ENCODE measurements around the gene DNAAF3.

DNAAF3 gene

GRCh38 chr19:55133639-55134444, 32.6 kb downstream of the DNAAF3 start:
- H3K4me2 ChIP-seq (ENCODE audit: low read length) = no peak overlapping the region
- H3K9me3 ChIP-seq (ENCODE audit: control insufficient read depth, low read length) = no peaks in the 10 kb centered on the region
- no peaks in the 10 kb centered on the region for H3K79me2 ChIP-seq
- H3K4me3 ChIP-seq (ENCODE audit: low read depth, low read length) = no peak overlapping the region
- H3K9ac ChIP-seq = no peak overlapping the region
- no peak for TF ChIP-seq CTCF (IDR thresholded peaks at IDR 0.05)
- no peaks in the 10 kb centered on the region for H3K27me3 ChIP-seq (ENCODE audit: control insufficient read depth, insufficient read depth, low read length)
- H3K36me3 ChIP-seq (ENCODE audit: control insufficient read depth, insufficient read depth, low read length) = no peaks in the 10 kb centered on the region
- H2AFZ ChIP-seq = peak overlapping the region; percentile 58
- no peak overlapping the region for H3K27ac ChIP-seq
- H3K4me1 ChIP-seq = no peaks in the 10 kb centered on the region

DNA sequence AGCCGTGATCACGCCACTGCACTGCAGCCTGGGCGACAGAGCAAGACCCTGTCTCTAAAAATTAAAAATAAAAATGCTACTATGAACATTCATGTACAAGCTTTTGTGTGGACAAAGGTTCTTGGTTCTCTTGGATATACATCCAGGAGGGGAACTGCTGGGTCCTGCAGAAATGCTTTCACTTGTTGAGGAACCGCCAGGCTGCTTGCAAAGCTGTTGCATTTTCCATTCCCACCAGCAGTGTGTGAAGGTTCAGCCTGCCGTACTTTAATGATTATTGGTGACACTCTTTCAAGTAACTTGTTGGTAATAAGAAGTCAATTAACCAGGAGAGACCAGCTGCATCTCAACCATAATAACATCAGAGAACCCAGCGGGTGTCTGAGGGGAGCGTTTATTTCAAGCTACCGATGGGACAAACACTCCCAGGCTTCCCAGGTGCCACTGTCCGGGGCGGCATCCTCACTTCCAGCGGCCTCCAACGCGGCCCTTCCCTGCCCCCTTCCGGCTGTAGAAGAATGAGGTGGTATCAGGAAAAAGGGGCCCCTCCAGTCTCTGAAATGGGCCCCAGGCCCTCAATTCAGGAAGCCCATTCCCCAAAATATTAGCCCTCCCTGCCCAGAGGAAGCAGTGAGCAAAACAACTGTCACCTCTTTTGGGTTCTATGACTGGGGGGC, 33.8 kb downstream of the DNAAF3 start:
- Histone ChIP-seq H3K79me2 (no peaks in the 10 kb centered on the region), H3K4me2 (ENCODE audit: low read length) (no peak overlapping the region), H3K4me1 (no peaks in the 10 kb centered on the region), H3K9me3 (ENCODE audit: control insufficient read depth, low read length) (no peaks in the 10 kb centered on the region), H2AFZ (no peak overlapping the region), H3K36me3 (ENCODE audit: control insufficient read depth, insufficient read depth, low read length) (no peaks in the 10 kb centered on the region), H3K27ac (no peak overlapping the region), H3K9ac (no peak overlapping the region), H3K4me3 (ENCODE audit: low read depth, low read length) (no peak overlapping the region), H3K27me3 (ENCODE audit: control insufficient read depth, insufficient read depth, low read length) (no peaks in the 10 kb centered on the region)
- peak; percentile 13 for TF ChIP-seq CTCF (IDR thresholded peaks at IDR 0.05)

GRCh38 chr19:55131421-55131820, 35.0 kb downstream of the DNAAF3 start:
- no peak for TF ChIP-seq CTCF (IDR thresholded peaks at IDR 0.05)
- Histone ChIP-seq H3K36me3 (ENCODE audit: control insufficient read depth, insufficient read depth, low read length) (no peaks in the 10 kb centered on the region), H3K79me2 (no peaks in the 10 kb centered on the region), H3K27me3 (ENCODE audit: control insufficient read depth, insufficient read depth, low read length) (no peaks in the 10 kb centered on the region), H3K4me1 (no peaks in the 10 kb centered on the region), H3K9ac (no peak overlapping the region), H3K9me3 (ENCODE audit: control insufficient read depth, low read length) (no peaks in the 10 kb centered on the region), H3K4me2 (ENCODE audit: low read length) (no peak overlapping the region), H3K27ac (no peak overlapping the region), H3K4me3 (ENCODE audit: low read depth, low read length) (no peak overlapping the region), H2AFZ (no peak overlapping the region)

DNA sequence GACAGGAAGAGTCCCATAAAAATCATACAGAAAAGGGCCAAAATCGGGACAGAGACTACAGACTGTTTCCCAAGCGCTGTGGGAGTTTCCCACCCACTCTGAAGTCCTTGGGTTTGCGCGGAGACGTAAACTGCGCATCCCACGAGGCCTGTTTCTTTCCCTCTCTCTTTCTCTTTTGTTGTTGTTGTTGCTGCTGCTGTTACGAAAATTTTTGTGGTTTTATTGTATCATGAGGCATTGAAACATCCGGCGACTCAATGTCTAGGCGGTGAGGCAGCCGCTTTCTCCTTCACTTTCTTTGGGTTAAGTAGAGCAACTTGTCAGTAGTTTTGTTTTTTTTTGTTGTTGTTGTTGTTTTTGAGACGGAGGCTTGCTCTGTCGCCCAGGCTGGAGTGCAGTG, 47.4 kb downstream of the DNAAF3 start:
- no peaks in the 10 kb centered on the region for H3K27me3 ChIP-seq (ENCODE audit: control insufficient read depth, insufficient read depth, low read length)
- H3K9ac ChIP-seq = no peak overlapping the region
- no peak overlapping the region for H2AFZ ChIP-seq
- no peak for TF ChIP-seq CTCF (IDR thresholded peaks at IDR 0.05)
- no peaks in the 10 kb centered on the region for H3K9me3 ChIP-seq (ENCODE audit: control insufficient read depth, low read length)
- no peak overlapping the region for H3K4me3 ChIP-seq (ENCODE audit: low read depth, low read length)
- no peaks in the 10 kb centered on the region for H3K36me3 ChIP-seq (ENCODE audit: control insufficient read depth, insufficient read depth, low read length)
- H3K4me2 ChIP-seq (ENCODE audit: low read length) = no peak overlapping the region
- H3K27ac ChIP-seq = no peak overlapping the region
- peaks cover 22% of the 10 kb centered on the region for H3K79me2 ChIP-seq
- peaks cover 11% of the 10 kb centered on the region for H3K4me1 ChIP-seq
